Esophagus muscularis mucosa (tissue), 3 donors: ENCODE measurements around the gene C16orf95.

Experiments used
- CTCF ChIP-seq, 3 experiments: fragments of 200-600 bp in 2 of 3; fragments of 450-650 bp in 1 of 3; sonication (generic) in 2 of 3; IDR thresholded peaks; one replicate each; pipeline ENCODE4 v1.5.1; 2017 to 2019; ENCODE audit warnings: antibody characterized with exemption in 3 of 3, mild to moderate bottlenecking in 2 of 3, moderate library complexity in 1 of 3
- POLR2A ChIP-seq: fragments of 450-650 bp; IDR thresholded peaks from one replicate; pipeline ENCODE4 v1.6.1; 2017; ENCODE audit warnings: antibody characterized with exemption, moderate library complexity, mild to moderate bottlenecking, low read depth

DNA sequence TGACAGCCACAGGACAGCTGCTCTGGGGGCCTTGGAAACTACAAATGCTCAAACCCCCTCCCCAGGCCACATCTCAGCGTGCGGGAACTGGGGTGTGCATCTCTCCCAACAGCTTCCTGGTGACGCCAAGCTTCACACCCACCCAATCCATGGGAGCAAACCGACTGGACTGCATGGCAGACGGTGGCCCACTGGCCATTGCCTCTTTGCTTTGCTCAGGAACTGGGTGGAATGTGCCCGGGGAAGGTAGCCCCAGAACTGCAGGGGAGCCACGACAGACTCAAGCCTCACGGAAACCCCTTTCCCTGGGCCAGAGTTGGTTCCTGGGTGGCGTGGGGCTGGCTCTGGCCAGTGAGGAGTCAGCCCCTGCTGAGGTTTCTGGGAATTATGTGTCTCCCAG, 5.2 kb upstream of the C16orf95 start:
- TF ChIP-seq CTCF (IDR thresholded peaks at IDR 0.05) (no peak), POLR2A (no peak)
